Measurements from ENCODE around the gene ZNF660. TPM values are rescaled to one million over a fixed set of nuclear protein-coding genes. Genes with fewer than 3 reads are reported as not detected.
"Not testable (repeated sequence)": the region's sequence is repeated elsewhere in the genome, so short reads cannot be mapped to it uniquely, and the experiment has no call there.

Gene ZNF660
- 0.59 and 2.4 TPM in 2 replicates for total RNA-seq

- peak; percentile 13 for DNase-seq (ENCODE audit: low read depth, low spot score)
Measured at GRCh38 chr3:44584646-44585501, at the start of gene ZNF660. ZNF660 (plus strand) TSS chr3:44584964; CDS start chr3:44594194, 9,230 bp downstream.

GRCh38 chr3:44535364-44535763 is 49.4 kb upstream of the ZNF660 start:
- no peak for DNase-seq (ENCODE audit: low read depth, low spot score)

- not testable (repeated sequence) for DNase-seq (ENCODE audit: low read depth, low spot score)
Measured at GRCh38 chr3:44544811-44545210, 40.0 kb upstream of the ZNF660 start.

GRCh38 chr3:44554626-44555592 is 29.9 kb upstream of the ZNF660 start, which contains the start of gene ZKSCAN7:
ZKSCAN7 (plus strand) TSS chr3:44555193; CDS start chr3:44557048, 1,855 bp downstream.
- DNase-seq (ENCODE audit: low read depth, low spot score), result no peak

GRCh38 chr3:44555723-44556122 is 29.0 kb upstream of the ZNF660 start:
- DNase-seq (ENCODE audit: low read depth, low spot score), result no peak

- DNase-seq (ENCODE audit: low read depth, low spot score), result no peak
Measured at GRCh38 chr3:44557074-44557473, 27.7 kb upstream of the ZNF660 start.

- DNase-seq (ENCODE audit: low read depth, low spot score), result no peak
Measured at GRCh38 chr3:44561076-44561475, 23.7 kb upstream of the ZNF660 start.

GRCh38 chr3:44562147-44562546 is 22.6 kb upstream of the ZNF660 start:
- DNase-seq (ENCODE audit: low read depth, low spot score), result no peak

- DNase-seq (ENCODE audit: low read depth, low spot score), result no peak
Measured at GRCh38 chr3:44568561-44568960, 16.2 kb upstream of the ZNF660 start.

- DNase-seq (ENCODE audit: low read depth, low spot score), result no peak
Measured at GRCh38 chr3:44571024-44571423, 13.7 kb upstream of the ZNF660 start.

- no peak for DNase-seq (ENCODE audit: low read depth, low spot score)
Measured at GRCh38 chr3:44576613-44577012, 8.2 kb upstream of the ZNF660 start.

- DNase-seq (ENCODE audit: low read depth, low spot score), result not testable (repeated sequence)
Measured at GRCh38 chr3:44577354-44577952, 7.3 kb upstream of the ZNF660 start.

GRCh38 chr3:44578316-44578715 is 6.4 kb upstream of the ZNF660 start:
- DNase-seq (ENCODE audit: low read depth, low spot score), result not testable (repeated sequence)

GRCh38 chr3:44578924-44579515 is 5.7 kb upstream of the ZNF660 start:
- not testable (repeated sequence) for DNase-seq (ENCODE audit: low read depth, low spot score)

- DNase-seq (ENCODE audit: low read depth, low spot score), result not testable (repeated sequence)
Measured at GRCh38 chr3:44579749-44580148, 5.0 kb upstream of the ZNF660 start.

- not testable (repeated sequence) for DNase-seq (ENCODE audit: low read depth, low spot score)
Measured at GRCh38 chr3:44580971-44581370, 3.8 kb upstream of the ZNF660 start.

- DNase-seq (ENCODE audit: low read depth, low spot score), result no peak
Measured at GRCh38 chr3:44596621-44597020, 11.9 kb downstream of the ZNF660 start.

GRCh38 chr3:44601749-44602148 is 17.0 kb downstream of the ZNF660 start:
- DNase-seq (ENCODE audit: low read depth, low spot score), result no peak

- no peak for DNase-seq (ENCODE audit: low read depth, low spot score)
Measured at GRCh38 chr3:44612678-44613077, 27.9 kb downstream of the ZNF660 start.

- peak; percentile 43 for DNase-seq (ENCODE audit: low read depth, low spot score)
Measured at GRCh38 chr3:44624749-44625480, 40.2 kb downstream of the ZNF660 start, which contains the start of gene ZNF197. ZNF197 (plus strand) TSS chr3:44625036; CDS start chr3:44629155, 4,119 bp downstream.

All from pulmonary artery endothelial cell (primary cell).